ENCODE data around the gene PTGS2.
"Not testable (repeated sequence)": the region's sequence is repeated elsewhere in the genome, so short reads cannot be mapped to it uniquely, and the experiment has no call there.

Gene PTGS2

GRCh38 chr1:186669784-186670183, 10.4 kb downstream of the PTGS2 start:
- DNase-seq, result not testable (repeated sequence)

- not testable (repeated sequence) for DNase-seq
These were observed 16.0 kb downstream of the PTGS2 start for GRCh38 chr1:186664217-186664616.

- no peak for DNase-seq
These were observed 17.5 kb downstream of the PTGS2 start for GRCh38 chr1:186662752-186663151.

- DNase-seq, result no peak
These were observed 20.3 kb downstream of the PTGS2 start for GRCh38 chr1:186659890-186660341.

GRCh38 chr1:186658999-186659398, 21.2 kb downstream of the PTGS2 start:
- DNase-seq, result no peak

GRCh38 chr1:186657481-186657880, 22.7 kb downstream of the PTGS2 start:
- no peak for DNase-seq

- no peak for DNase-seq
These were observed 24.3 kb downstream of the PTGS2 start for GRCh38 chr1:186655876-186656275.

- no peak for DNase-seq
These were observed 25.5 kb downstream of the PTGS2 start for GRCh38 chr1:186654741-186655140.

GRCh38 chr1:186653312-186653711, 26.9 kb downstream of the PTGS2 start:
- DNase-seq, result no peak

- DNase-seq, result no peak
These were observed 31.6 kb downstream of the PTGS2 start for GRCh38 chr1:186648613-186649012.

GRCh38 chr1:186647985-186648384, 32.2 kb downstream of the PTGS2 start:
- DNase-seq, result not testable (repeated sequence)

GRCh38 chr1:186643614-186644013, 36.6 kb downstream of the PTGS2 start:
- DNase-seq, result no peak

GRCh38 chr1:186637567-186637966, 42.7 kb downstream of the PTGS2 start:
- DNase-seq, result not testable (repeated sequence)

- DNase-seq, result no peak
These were observed 43.4 kb downstream of the PTGS2 start for GRCh38 chr1:186636786-186637185.

- no peak for DNase-seq
These were observed 45.7 kb downstream of the PTGS2 start for GRCh38 chr1:186634511-186634910.

- DNase-seq, result no peak
These were observed 47.1 kb downstream of the PTGS2 start for GRCh38 chr1:186633116-186633515.

GRCh38 chr1:186629341-186629740, 50.9 kb downstream of the PTGS2 start:
- DNase-seq, result no peak

- no peak for DNase-seq
These were observed 51.3 kb downstream of the PTGS2 start for GRCh38 chr1:186628910-186629309.

- DNase-seq, result no peak
These were observed 53.2 kb downstream of the PTGS2 start for GRCh38 chr1:186627019-186627418.

- DNase-seq, result no peak
These were observed 53.8 kb downstream of the PTGS2 start for GRCh38 chr1:186626356-186626932.

- DNase-seq, result no peak
These were observed 56.7 kb downstream of the PTGS2 start for GRCh38 chr1:186623551-186623950.
